Measurements from ENCODE around the gene RCOR2.

GRCh38 chr11:63940786-63941185 lies 23.8 kb upstream of the RCOR2 start:
- TF ChIP-seq RAD21 (conservative IDR thresholded peaks at IDR 0.05) (no peak), MXI1 (conservative IDR thresholded peaks at IDR 0.05; ENCODE audit: poor library complexity, severe bottlenecking) (no peak), TAF1 (IDR thresholded peaks at IDR 0.05; ENCODE audit: low read depth) (no peak), CTCF (IDR thresholded peaks at IDR 0.05; ENCODE audit: poor library complexity, severe bottlenecking) (no peak), EP300 (conservative IDR thresholded peaks at IDR 0.05; ENCODE audit: poor library complexity, severe bottlenecking) (no peak), POLR2AphosphoS5 (IDR thresholded peaks at IDR 0.05) (no peak), EZH2 (IDR thresholded peaks at IDR 0.05; ENCODE audit: borderline replicate concordance, insufficient read depth, low read length, poor library complexity, severe bottlenecking) (no peak)

All from neural cell (in vitro differentiated cells).